ENCODE measurements around the gene ATXN2. TPM values are rescaled to one million over a fixed set of nuclear protein-coding genes. Genes with fewer than 3 reads are reported as not detected.
A peak's percentile ranks its signal among the peaks of the same experiment; 100 is the strongest.
"Not testable (repeated sequence)": the region's sequence is repeated elsewhere in the genome, so short reads cannot be mapped to it uniquely, and the experiment has no call there.

Gene ATXN2
- total RNA-seq, 4 donors from 2014 or later: 20.4 to 28.1 (median 22.2) TPM

DNA sequence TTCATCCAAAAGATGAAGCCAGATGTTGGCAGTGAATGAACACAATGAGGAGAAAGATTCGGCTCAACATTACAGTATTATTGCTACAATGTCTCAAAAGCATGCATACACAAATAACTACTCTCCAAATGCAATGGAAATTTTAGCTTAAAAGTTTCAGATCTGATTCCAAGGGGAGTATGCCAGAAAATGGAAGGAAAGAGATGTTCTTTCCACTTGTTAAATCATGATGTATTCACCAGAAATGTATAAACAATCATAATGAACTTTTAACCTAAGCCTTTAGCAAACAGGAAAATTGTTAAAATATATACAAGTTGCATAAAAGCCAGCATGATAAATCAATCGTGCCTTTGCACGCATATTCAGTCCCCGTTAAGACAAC, 131.3 kb downstream of the ATXN2 start:
- DNase-seq (no peak), ATAC-seq (no peak)
- Histone ChIP-seq H3K4me1 (no peaks in the 10 kb centered on the region), H3K4me3 (no peak overlapping the region), H3K27ac (peak overlapping the region in 1 of 4 donors; percentile 9), H3K27me3 (no peaks in the 10 kb centered on the region), H3K9me3 (no peaks in the 10 kb centered on the region), H3K36me3 (peaks cover 0 to 25% of the 10 kb centered on the region in 2 donors)
- in situ Hi-C loops (cut with MboI; ENCODE audit: low sequenced_read_pairs in 4 of 4) (no loop called here), intact Hi-C loops (cut with DNase I; ENCODE audit: low total_unique reads) (no loop called here)
- TF ChIP-seq POLR2A (IDR thresholded peaks at IDR 0.05): no peak
- TF ChIP-seq, protein P1, sequence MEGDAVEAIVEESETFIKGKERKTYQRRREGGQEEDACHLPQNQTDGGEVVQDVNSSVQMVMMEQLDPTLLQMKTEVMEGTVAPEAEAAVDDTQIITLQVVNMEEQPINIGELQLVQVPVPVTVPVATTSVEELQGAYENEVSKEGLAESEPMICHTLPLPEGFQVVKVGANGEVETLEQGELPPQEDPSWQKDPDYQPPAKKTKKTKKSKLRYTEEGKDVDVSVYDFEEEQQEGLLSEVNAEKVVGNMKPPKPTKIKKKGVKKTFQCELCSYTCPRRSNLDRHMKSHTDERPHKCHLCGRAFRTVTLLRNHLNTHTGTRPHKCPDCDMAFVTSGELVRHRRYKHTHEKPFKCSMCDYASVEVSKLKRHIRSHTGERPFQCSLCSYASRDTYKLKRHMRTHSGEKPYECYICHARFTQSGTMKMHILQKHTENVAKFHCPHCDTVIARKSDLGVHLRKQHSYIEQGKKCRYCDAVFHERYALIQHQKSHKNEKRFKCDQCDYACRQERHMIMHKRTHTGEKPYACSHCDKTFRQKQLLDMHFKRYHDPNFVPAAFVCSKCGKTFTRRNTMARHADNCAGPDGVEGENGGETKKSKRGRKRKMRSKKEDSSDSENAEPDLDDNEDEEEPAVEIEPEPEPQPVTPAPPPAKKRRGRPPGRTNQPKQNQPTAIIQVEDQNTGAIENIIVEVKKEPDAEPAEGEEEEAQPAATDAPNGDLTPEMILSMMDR (IDR thresholded peaks at IDR 0.05 in 4 of 5, conservative IDR thresholded peaks at IDR 0.05 in 1 of 5): no peak

DNA sequence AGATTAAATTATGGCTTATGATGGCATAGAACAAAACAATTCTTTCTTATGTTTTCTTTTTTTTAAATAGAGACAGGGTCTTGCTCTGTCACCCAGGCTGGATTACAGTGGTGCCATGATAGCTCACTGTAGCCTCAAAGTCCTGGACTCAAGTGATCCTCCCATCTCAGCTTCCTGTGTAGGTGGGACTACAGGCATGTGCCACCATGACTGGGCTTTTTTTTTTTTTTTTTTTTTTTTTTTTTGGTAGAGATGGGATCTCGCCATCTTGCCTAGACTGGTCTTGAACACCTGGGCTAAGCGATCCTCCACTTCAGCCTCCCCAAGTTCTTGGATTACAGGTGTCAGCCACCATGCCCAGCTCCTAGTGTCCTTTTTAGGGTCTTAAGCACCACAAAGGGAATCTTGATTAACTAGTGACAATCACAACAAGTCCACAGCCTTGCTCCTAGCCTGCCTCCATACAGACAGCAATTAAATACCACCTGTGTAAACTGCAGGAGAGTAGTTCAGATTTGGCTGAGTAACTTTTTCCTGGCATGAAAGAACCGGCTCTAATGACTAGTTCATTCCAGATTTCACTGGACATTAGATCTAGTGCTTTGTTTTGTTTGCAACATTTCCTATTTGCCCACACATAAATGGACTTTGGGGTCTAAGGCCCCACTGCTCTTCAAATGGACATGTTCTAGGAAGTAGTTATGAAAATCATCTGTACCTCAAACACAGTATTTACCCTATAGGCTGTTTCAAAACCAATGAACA, 131.8 kb downstream of the ATXN2 start:
- TF ChIP-seq, protein P1 (IDR thresholded peaks at IDR 0.05 in 4 of 5, conservative IDR thresholded peaks at IDR 0.05 in 1 of 5): no peak
- TF ChIP-seq POLR2A (IDR thresholded peaks at IDR 0.05): no peak
- intact Hi-C loops (cut with DNase I; ENCODE audit: low total_unique reads): no loop called here
- Histone ChIP-seq H3K27me3 (no peaks in the 10 kb centered on the region), H3K4me3 (no peak overlapping the region), H3K4me1 (no peaks in the 10 kb centered on the region), H3K27ac (peak overlapping the region in 1 of 4 donors; percentile 9), H3K9me3 (no peaks in the 10 kb centered on the region), H3K36me3 (peaks cover 0 to 25% of the 10 kb centered on the region in 2 donors)
- in situ Hi-C loops (cut with MboI; ENCODE audit: low sequenced_read_pairs in 4 of 4): no loop called here
- no peak for DNase-seq
- no peak for ATAC-seq

DNA sequence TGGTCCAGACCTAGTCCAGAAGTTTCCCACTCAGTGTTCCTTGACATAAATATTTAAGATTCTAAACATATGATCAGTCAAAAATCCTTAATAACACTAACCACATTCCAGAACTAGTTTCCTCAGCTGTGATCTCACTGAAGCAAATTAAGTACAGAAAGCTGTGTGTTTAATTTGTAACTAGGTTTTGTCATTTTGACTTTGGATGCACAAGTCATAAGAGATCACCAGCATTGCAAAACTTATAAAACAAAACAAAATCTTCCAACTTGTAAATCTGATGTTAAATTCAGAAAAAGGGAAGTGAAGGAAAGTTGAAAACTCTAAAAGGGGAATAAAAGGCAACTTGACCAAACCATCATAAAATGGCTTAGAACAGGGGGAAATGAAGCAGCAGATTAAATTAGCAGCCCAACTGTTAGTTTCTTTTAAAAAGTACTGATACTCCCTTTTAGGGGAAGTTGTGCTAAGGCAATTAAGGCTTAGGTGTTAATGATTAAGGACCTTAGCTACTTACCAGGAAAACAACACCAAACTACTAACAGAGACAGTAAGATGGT, 136.8 kb downstream of the ATXN2 start:
- H3K9me3 ChIP-seq: no peaks in the 10 kb centered on the region
- intact Hi-C loops (cut with DNase I; ENCODE audit: low total_unique reads) (no loop called here), in situ Hi-C loops (cut with MboI; ENCODE audit: low sequenced_read_pairs in 4 of 4) (no loop called here)
- H3K36me3 ChIP-seq: no peaks in the 10 kb centered on the region
- H3K27me3 ChIP-seq: no peaks in the 10 kb centered on the region
- peaks cover 6 to 10% of the 10 kb centered on the region in 2 donors for H3K4me1 ChIP-seq
- ATAC-seq (no peak), DNase-seq (no peak)
- no peak overlapping the region for H3K27ac ChIP-seq
- H3K4me3 ChIP-seq: no peak overlapping the region
- no peak for TF ChIP-seq POLR2A (IDR thresholded peaks at IDR 0.05)
- TF ChIP-seq, protein P1 (IDR thresholded peaks at IDR 0.05 in 4 of 5, conservative IDR thresholded peaks at IDR 0.05 in 1 of 5): no peak

DNA sequence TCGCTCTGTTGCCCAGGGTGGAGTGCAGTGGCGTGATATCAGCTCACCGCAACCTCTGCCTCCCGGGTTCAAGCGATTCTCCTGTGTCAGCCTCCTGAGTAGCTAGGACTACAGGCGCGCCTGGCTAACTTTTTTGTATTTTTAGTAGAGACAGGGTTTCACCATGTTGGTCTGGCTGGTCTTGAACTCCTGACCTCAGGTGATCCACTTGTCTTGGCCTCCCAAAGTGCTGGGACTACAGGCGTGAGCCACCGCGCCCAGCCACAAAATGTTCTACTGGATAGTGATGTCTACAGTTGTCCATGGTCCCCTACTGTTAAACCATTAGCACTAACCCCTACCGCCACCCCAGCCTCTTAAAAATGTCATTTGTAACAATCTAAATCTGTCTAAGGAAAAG, 139.0 kb downstream of the ATXN2 start:
- H3K27me3 ChIP-seq; DNase-seq; H3K4me1 ChIP-seq; H3K4me3 ChIP-seq; intact Hi-C loops (cut with DNase I; ENCODE audit: low total_unique reads); in situ Hi-C loops (cut with MboI; ENCODE audit: low sequenced_read_pairs in 4 of 4); H3K9me3 ChIP-seq; ATAC-seq; H3K27ac ChIP-seq: not testable (repeated sequence)
- peaks cover 0 to 11% of the 10 kb centered on the region in 2 donors for H3K36me3 ChIP-seq

DNA sequence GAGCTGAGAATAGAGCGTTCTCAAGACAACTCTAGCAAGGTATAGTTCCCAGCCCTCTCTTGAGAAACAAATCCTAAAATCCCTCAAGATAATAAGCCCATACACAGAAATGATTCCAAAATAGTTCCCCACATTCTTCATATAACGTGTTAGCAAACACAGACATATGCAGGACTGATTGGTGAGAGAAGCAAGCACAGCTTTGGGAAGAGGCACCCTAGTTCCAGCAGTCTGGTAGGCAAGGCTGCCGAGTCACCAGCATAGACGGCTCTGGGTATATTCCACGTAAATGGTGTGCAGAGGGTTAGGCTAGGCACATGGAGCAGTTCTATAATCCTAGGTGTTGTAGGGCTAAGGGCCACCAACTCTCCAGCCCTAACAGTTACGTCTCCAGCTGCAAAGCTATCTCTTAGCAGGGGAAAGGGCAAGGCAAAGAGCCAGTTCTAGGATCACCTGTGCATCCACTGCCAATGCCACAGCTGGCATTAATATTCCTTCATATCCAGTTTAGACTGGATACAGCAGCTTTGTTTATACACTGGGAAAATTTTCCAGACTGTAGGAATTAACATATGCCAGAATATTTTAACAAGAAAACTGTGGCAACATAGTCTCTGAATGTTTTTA, 140.5 kb downstream of the ATXN2 start:
- ATAC-seq (no peak), DNase-seq (no peak)
- Histone ChIP-seq H3K27ac (no peak overlapping the region), H3K4me1 (peaks cover 6 to 10% of the 10 kb centered on the region in 2 donors), H3K9me3 (no peaks in the 10 kb centered on the region), H3K36me3 (peaks cover 0 to 26% of the 10 kb centered on the region in 2 donors), H3K4me3 (no peak overlapping the region), H3K27me3 (no peaks in the 10 kb centered on the region)
- TF ChIP-seq, protein P1 (IDR thresholded peaks at IDR 0.05 in 4 of 5, conservative IDR thresholded peaks at IDR 0.05 in 1 of 5): no peak
- no peak for TF ChIP-seq POLR2A (IDR thresholded peaks at IDR 0.05)
- in situ Hi-C loops (cut with MboI; ENCODE audit: low sequenced_read_pairs in 4 of 4) (no loop called here), intact Hi-C loops (cut with DNase I; ENCODE audit: low total_unique reads) (no loop called here)
